Sigmoid colon (tissue), 7 donors: ENCODE results near the gene MYADML2. TPM values are rescaled to one million over a fixed set of nuclear protein-coding genes. Genes with fewer than 3 reads are reported as not detected.

Experiments
- DNase-seq: peaks from one replicate; pipeline ENCODE4 v3.0.0-alpha.2; 2019
- H3K27ac ChIP-seq, 4 donors: fragments of 200-600 bp; sonication (generic); one replicate each; pipeline ENCODE4 v1.5.1; 2016 to 2019; ENCODE audit warnings: mild to moderate bottlenecking in 1 of 4
- H3K27me3 ChIP-seq, 3 donors: fragments of 200-600 bp; sonication (generic); one replicate each; pipeline ENCODE4 v1.5.1; 2019; ENCODE audit warnings: mild to moderate bottlenecking in 1 of 3
- H3K36me3 ChIP-seq, 4 donors: fragments of 200-600 bp; sonication (generic); one replicate each; pipeline ENCODE4 v1.5.1; 2016 to 2019
- H3K4me1 ChIP-seq, 4 donors: fragments of 200-600 bp; sonication (generic); one replicate each; pipeline ENCODE4 v1.5.1; 2017 to 2019
- H3K4me3 ChIP-seq, 4 donors: fragments of 200-600 bp; sonication (generic); one replicate each; pipeline ENCODE4 v1.5.1; 2017 to 2019; ENCODE audit warnings: mild to moderate bottlenecking in 2 of 4, moderate library complexity in 1 of 4
- H3K9me3 ChIP-seq, 4 donors: fragments of 200-600 bp in 3 of 4; sonication (generic) in 3 of 4; one replicate each; pipeline versions ENCODE4 v1.5.1 to v1.6.1; 2013 to 2019
- CTCF ChIP-seq, 4 experiments: fragments of 450-650 bp in 3 of 4; fragments of 200-600 bp in 1 of 4; IDR thresholded peaks; one replicate each; pipeline ENCODE4 v1.5.1; 2016 to 2019; ENCODE audit warnings: antibody characterized with exemption in 4 of 4, mild to moderate bottlenecking in 3 of 4, moderate library complexity in 2 of 4
- EP300 ChIP-seq, 4 donors: sonication (generic); formaldehyde crosslinking; IDR thresholded peaks; one replicate each; pipeline ENCODE4 v1.6.1; 2017; ENCODE audit warnings: antibody characterized with exemption in 4 of 4
- POLR2A ChIP-seq, 2 donors: fragments of 450-650 bp; IDR thresholded peaks; one replicate each; pipeline ENCODE4 v1.6.1; 2016; ENCODE audit warnings: antibody characterized with exemption in 2 of 2, mild to moderate bottlenecking in 2 of 2, moderate library complexity in 2 of 2
- POLR2AphosphoS5 ChIP-seq, 4 donors: sonication (generic); formaldehyde crosslinking; IDR thresholded peaks; one replicate each; pipeline ENCODE4 v1.6.1; 2017; ENCODE audit warnings: antibody characterized with exemption in 4 of 4
- WGBS, 2 donors: extraction: QIAGEN DNeasy Blood & Tissue Kit; methylation state at CpG; one replicate each; pipeline ENCODE4 v1.1.7; 2013; 5-methylcytosine and 5-hydroxymethylcytosine counted together
- intact Hi-C: fragments of 100-400 bp; cut with DNase I; formaldehyde crosslinking; loops from one replicate; pipeline ENCODE4 v1.15.1; 2023
- polyA plus RNA-seq, 3 donors: library from polyadenylated mRNA; stranded (reverse); fragments of 200-250 nt; gene quantifications; one replicate each; pipeline ENCODE4 v1.2.3, GENCODE V29; 2013
- total RNA-seq, 4 donors: library from RNA; depleted of rRNA; stranded (reverse); fragments of >200 nt; gene quantifications; one replicate each; pipeline ENCODE4 v1.1.0, GENCODE V29; 2016
- donor health status: healthy with polysubstance abuse.
- donor health status: Bipolar disorder and iron deficiency.
- donor health status: healthy.

Gene MYADML2
- total and polyA plus RNA-seq, 7 donors: not detected

- TF ChIP-seq POLR2A (IDR thresholded peaks at IDR 0.05): no peak
- TF ChIP-seq EP300 (IDR thresholded peaks at IDR 0.05): no peak
- no peak for TF ChIP-seq CTCF (IDR thresholded peaks at IDR 0.05)
- no peak for TF ChIP-seq POLR2AphosphoS5 (IDR thresholded peaks at IDR 0.05)
- Histone ChIP-seq H3K27ac (no peak overlapping the region), H3K4me3 (no peak overlapping the region), H3K27me3 (peaks cover 4 to 26% (median 23%) of the 10 kb centered on the region in 3 donors), H3K9me3 (no peaks in the 10 kb centered on the region), H3K36me3 (peaks cover 0 to 12% (median 2%) of the 10 kb centered on the region in 4 donors), H3K4me1 (peaks cover 0 to 24% (median 23%) of the 10 kb centered on the region in 4 donors)
- intact Hi-C loops: no loop called here
- WGBS, 2 donors: 96 to 97% methylated on average over 10 of the region's 10 CpGs
- no peak for DNase-seq
Measured at GRCh38 chr17:81905993-81906392, 41.0 kb downstream of the MYADML2 start.

- intact Hi-C loops: no loop called here
- Histone ChIP-seq H3K27ac (no peak overlapping the region), H3K36me3 (peaks cover 0 to 15% (median 2%) of the 10 kb centered on the region in 4 donors), H3K4me1 (peaks cover 0 to 20% (median 19%) of the 10 kb centered on the region in 4 donors), H3K9me3 (no peaks in the 10 kb centered on the region), H3K4me3 (no peak overlapping the region), H3K27me3 (peaks cover 4 to 27% (median 23%) of the 10 kb centered on the region in 3 donors)
- WGBS, 2 donors: 93 to 95% methylated on average over 16 of the region's 16 CpGs
- TF ChIP-seq POLR2A (IDR thresholded peaks at IDR 0.05): no peak
- no peak for TF ChIP-seq CTCF (IDR thresholded peaks at IDR 0.05)
- TF ChIP-seq EP300 (IDR thresholded peaks at IDR 0.05): no peak
- DNase-seq: no peak
Measured at GRCh38 chr17:81905424-81905875, 41.6 kb downstream of the MYADML2 start.

- Histone ChIP-seq H3K27me3 (peaks cover 4 to 27% (median 23%) of the 10 kb centered on the region in 3 donors), H3K27ac (no peak overlapping the region), H3K9me3 (no peaks in the 10 kb centered on the region), H3K4me1 (peaks cover 0 to 15% (median 14%) of the 10 kb centered on the region in 4 donors), H3K4me3 (no peak overlapping the region), H3K36me3 (peaks cover 0 to 21% (median 5%) of the 10 kb centered on the region in 4 donors)
- intact Hi-C loops: no loop called here
- 91% methylated on average over 28 of the region's 28 CpGs for WGBS, 2 donors
- DNase-seq: no peak
- TF ChIP-seq POLR2AphosphoS5 (IDR thresholded peaks at IDR 0.05) (no peak), POLR2A (IDR thresholded peaks at IDR 0.05) (no peak)
Measured at GRCh38 chr17:81904600-81905423, 42.2 kb downstream of the MYADML2 start.

- H3K9me3 ChIP-seq: no peaks in the 10 kb centered on the region
- TF ChIP-seq CTCF (IDR thresholded peaks at IDR 0.05) (no peak), POLR2AphosphoS5 (IDR thresholded peaks at IDR 0.05) (no peak)
- no peak for DNase-seq
Measured at GRCh38 chr17:81903896-81904599, 43.0 kb downstream of the MYADML2 start.

GRCh38 chr17:81903415-81903831 is 43.6 kb downstream of the MYADML2 start:
- intact Hi-C loops: no loop called here
- 92 to 95% methylated on average over 10 of the region's 10 CpGs for WGBS, 2 donors
- peaks cover 0 to 33% (median 18%) of the 10 kb centered on the region in 4 donors for H3K36me3 ChIP-seq

More at GRCh38 chr17:81903896-81904599, 43.0 kb downstream of the MYADML2 start:
- intact Hi-C loops: no loop called here
- Histone ChIP-seq H3K27me3 (peaks cover 4 to 27% (median 23%) of the 10 kb centered on the region in 3 donors), H3K4me3 (no peak overlapping the region), H3K36me3 (peaks cover 0 to 29% (median 13%) of the 10 kb centered on the region in 4 donors), H3K4me1 (peaks cover 0 to 15% (median 14%) of the 10 kb centered on the region in 4 donors), H3K27ac (no peak overlapping the region)
- WGBS, 2 donors: 95% methylated on average over 24 of the region's 24 CpGs

More at GRCh38 chr17:81903415-81903831, 43.6 kb downstream of the MYADML2 start:
- TF ChIP-seq POLR2AphosphoS5 (IDR thresholded peaks at IDR 0.05): no peak
- TF ChIP-seq POLR2A (IDR thresholded peaks at IDR 0.05): no peak
- no peak for TF ChIP-seq EP300 (IDR thresholded peaks at IDR 0.05)
- TF ChIP-seq CTCF (IDR thresholded peaks at IDR 0.05): no peak
- DNase-seq: no peak
- no peak overlapping the region for H3K4me3 ChIP-seq
- no peaks in the 10 kb centered on the region for H3K9me3 ChIP-seq
- H3K27me3 ChIP-seq: peaks cover 4 to 27% (median 23%) of the 10 kb centered on the region in 3 donors
- H3K4me1 ChIP-seq: peaks cover 0 to 15% (median 14%) of the 10 kb centered on the region in 4 donors
- H3K27ac ChIP-seq: no peak overlapping the region
